T-helper 17 cell (primary cell): Measurements from ENCODE around the gene C9orf43. TPM values are rescaled to one million over a fixed set of nuclear protein-coding genes. Genes with fewer than 3 reads are reported as not detected.
"Not testable (repeated sequence)": the region's sequence is repeated elsewhere in the genome, so short reads cannot be mapped to it uniquely, and the experiment has no call there.

Experiments used
- ATAC-seq: fragments of 150-1000 bp; cut with Tn5 transposase; 2 replicates; pipeline ENCODE4 v1.10.0; 2021; ENCODE audit warnings: mild to moderate bottlenecking, moderate library complexity
- DNase-seq, 3 donors: peaks; one replicate each; pipeline versions ENCODE4 v3.0.0 to v3.0.0-alpha.2; 2020 to 2021
- H3K9me3 ChIP-seq: one replicate; pipeline ENCODE4 v1.7.0; 2013; ENCODE audit warnings: low read length, mild to moderate bottlenecking; ENCODE audit not compliant: control insufficient read depth, poor library complexity, severe bottlenecking
- H3K27ac Mint-ChIP-seq: one replicate; pipeline ENCODE4 v1.8.0; 2022; ENCODE audit warnings: mild to moderate bottlenecking, moderate library complexity, mixed read lengths
- H3K27me3 Mint-ChIP-seq: one replicate; pipeline ENCODE4 v1.8.0; 2022; ENCODE audit warnings: mixed read lengths
- H3K36me3 Mint-ChIP-seq: one replicate; pipeline ENCODE4 v1.8.0; 2022; ENCODE audit warnings: low read depth, mixed read lengths
- H3K4me1 Mint-ChIP-seq: one replicate; pipeline ENCODE4 v1.8.0; 2022; ENCODE audit warnings: mild to moderate bottlenecking, mixed read lengths
- H3K4me3 Mint-ChIP-seq: one replicate; pipeline ENCODE4 v1.8.0; 2022; ENCODE audit warnings: mild to moderate bottlenecking, moderate library complexity, mixed read lengths
- total RNA-seq, 4 donors: library from RNA in 2 of 4; stranded (reverse) in 2 of 4; gene quantifications; one replicate each; pipeline ENCODE4 v1.2.3 and lab custom pipeline; 2022 to 2026

The C9orf43 gene
- total RNA-seq, 2 donors from 2014 or later = 0.47 to 0.65 TPM

GRCh38 chr9:113409481-113409880 lies 1.1 kb upstream of the C9orf43 start:
- no peaks in the 10 kb centered on the region for H3K9me3 ChIP-seq
- peaks cover 25% of the 10 kb centered on the region for H3K4me1 Mint-ChIP-seq
- peak overlapping the region; percentile 98 for H3K4me3 Mint-ChIP-seq
- peaks cover 6% of the 10 kb centered on the region for H3K36me3 Mint-ChIP-seq
- H3K27me3 Mint-ChIP-seq = no peaks in the 10 kb centered on the region
- peak overlapping the region; percentile 98 for H3K27ac Mint-ChIP-seq
- no peak for DNase-seq
- no peak for ATAC-seq

- H3K4me1 Mint-ChIP-seq = peaks cover 22% of the 10 kb centered on the region
- ATAC-seq (peak; percentile 8), DNase-seq (no peak)
- H3K36me3 Mint-ChIP-seq = peaks cover 6% of the 10 kb centered on the region
- H3K4me3 Mint-ChIP-seq = peak overlapping the region; percentile 98
- H3K27ac Mint-ChIP-seq = peak overlapping the region; percentile 98
- H3K9me3 ChIP-seq = no peaks in the 10 kb centered on the region
- no peaks in the 10 kb centered on the region for H3K27me3 Mint-ChIP-seq
Measured at GRCh38 chr9:113409883-113410206, 702 bp upstream of the C9orf43 start.

- no peaks in the 10 kb centered on the region for H3K36me3 Mint-ChIP-seq
- ATAC-seq (peak; percentile 41), DNase-seq (no peak)
- no peaks in the 10 kb centered on the region for H3K4me1 Mint-ChIP-seq
- H3K9me3 ChIP-seq = no peaks in the 10 kb centered on the region
- H3K27ac Mint-ChIP-seq = no peak overlapping the region
- no peak overlapping the region for H3K4me3 Mint-ChIP-seq
- peaks cover 6% of the 10 kb centered on the region for H3K27me3 Mint-ChIP-seq
Measured at GRCh38 chr9:113416149-113416721, 5.7 kb downstream of the C9orf43 start.

- Mint-ChIP-seq H3K27ac (no peak overlapping the region), H3K27me3 (peaks cover 7% of the 10 kb centered on the region), H3K36me3 (no peaks in the 10 kb centered on the region), H3K4me3 (no peak overlapping the region), H3K4me1 (no peaks in the 10 kb centered on the region)
- DNase-seq (no peak), ATAC-seq (no peak)
- no peaks in the 10 kb centered on the region for H3K9me3 ChIP-seq
Measured at GRCh38 chr9:113417370-113417769, 6.8 kb downstream of the C9orf43 start.

- ATAC-seq = no peak
- H3K4me1 Mint-ChIP-seq = no peaks in the 10 kb centered on the region
- no peak overlapping the region for H3K27ac Mint-ChIP-seq
- peaks cover 1% of the 10 kb centered on the region for H3K36me3 Mint-ChIP-seq
- peaks cover 37% of the 10 kb centered on the region for H3K27me3 Mint-ChIP-seq
- DNase-seq = no peak
- no peak overlapping the region for H3K4me3 Mint-ChIP-seq
- no peaks in the 10 kb centered on the region for H3K9me3 ChIP-seq
Measured at GRCh38 chr9:113421726-113422125, 11.2 kb downstream of the C9orf43 start.

- Mint-ChIP-seq H3K36me3 (peaks cover 2% of the 10 kb centered on the region), H3K27me3 (peaks cover 47% of the 10 kb centered on the region), H3K27ac (peak overlapping the region; percentile 67), H3K4me3 (no peak overlapping the region), H3K4me1 (no peaks in the 10 kb centered on the region)
- ATAC-seq (no peak), DNase-seq (no peak)
- no peaks in the 10 kb centered on the region for H3K9me3 ChIP-seq
Measured at GRCh38 chr9:113425072-113425471, 14.5 kb downstream of the C9orf43 start.

- peaks cover 40% of the 10 kb centered on the region for H3K27me3 Mint-ChIP-seq
- ATAC-seq (no peak), DNase-seq (no peak)
- H3K4me1 Mint-ChIP-seq = no peaks in the 10 kb centered on the region
- H3K9me3 ChIP-seq = no peaks in the 10 kb centered on the region
- no peak overlapping the region for H3K4me3 Mint-ChIP-seq
- H3K27ac Mint-ChIP-seq = no peak overlapping the region
- H3K36me3 Mint-ChIP-seq = peaks cover 2% of the 10 kb centered on the region
Measured at GRCh38 chr9:113426701-113427100, 16.2 kb downstream of the C9orf43 start.

- H3K9me3 ChIP-seq = no peaks in the 10 kb centered on the region
- Mint-ChIP-seq H3K27ac (no peak overlapping the region), H3K4me1 (no peaks in the 10 kb centered on the region), H3K36me3 (peaks cover 2% of the 10 kb centered on the region), H3K27me3 (peaks cover 38% of the 10 kb centered on the region), H3K4me3 (no peak overlapping the region)
- DNase-seq (no peak), ATAC-seq (no peak)
Measured at GRCh38 chr9:113427629-113428028, 17.1 kb downstream of the C9orf43 start.

- H3K27ac Mint-ChIP-seq = no peak overlapping the region
- no peaks in the 10 kb centered on the region for H3K9me3 ChIP-seq
- ATAC-seq (no peak), DNase-seq (no peak)
- no peaks in the 10 kb centered on the region for H3K4me1 Mint-ChIP-seq
- no peak overlapping the region for H3K4me3 Mint-ChIP-seq
- H3K36me3 Mint-ChIP-seq = peaks cover 2% of the 10 kb centered on the region
- H3K27me3 Mint-ChIP-seq = peaks cover 33% of the 10 kb centered on the region
Measured at GRCh38 chr9:113428062-113428615, 17.6 kb downstream of the C9orf43 start.

GRCh38 chr9:113431191-113431590 lies 20.6 kb downstream of the C9orf43 start:
- ATAC-seq = no peak
- H3K27ac Mint-ChIP-seq = no peak overlapping the region
- H3K9me3 ChIP-seq = no peaks in the 10 kb centered on the region
- peaks cover 15% of the 10 kb centered on the region for H3K27me3 Mint-ChIP-seq
- H3K4me3 Mint-ChIP-seq = no peak overlapping the region
- H3K4me1 Mint-ChIP-seq = no peaks in the 10 kb centered on the region
- no peak for DNase-seq
- peaks cover 2% of the 10 kb centered on the region for H3K36me3 Mint-ChIP-seq

- Mint-ChIP-seq H3K36me3 (no peaks in the 10 kb centered on the region), H3K27me3 (no peaks in the 10 kb centered on the region), H3K27ac (no peak overlapping the region), H3K4me1 (no peaks in the 10 kb centered on the region), H3K4me3 (no peak overlapping the region)
- H3K9me3 ChIP-seq = no peaks in the 10 kb centered on the region
- ATAC-seq (no peak), DNase-seq (no peak)
Measured at GRCh38 chr9:113436728-113437515, 26.4 kb downstream of the C9orf43 start.

GRCh38 chr9:113437716-113438115 lies 27.2 kb downstream of the C9orf43 start:
- not testable (repeated sequence) for H3K27me3 Mint-ChIP-seq, H3K4me1 Mint-ChIP-seq, H3K36me3 Mint-ChIP-seq, H3K9me3 ChIP-seq, ATAC-seq, DNase-seq, H3K27ac Mint-ChIP-seq, H3K4me3 Mint-ChIP-seq

- DNase-seq (no peak), ATAC-seq (no peak)
- Mint-ChIP-seq H3K4me3 (no peak overlapping the region), H3K27me3 (no peaks in the 10 kb centered on the region), H3K4me1 (peaks cover 2% of the 10 kb centered on the region), H3K36me3 (no peaks in the 10 kb centered on the region), H3K27ac (no peak overlapping the region)
- no peaks in the 10 kb centered on the region for H3K9me3 ChIP-seq
Measured at GRCh38 chr9:113444736-113445135, 34.2 kb downstream of the C9orf43 start.

- ATAC-seq (no peak), DNase-seq (no peak)
Measured at GRCh38 chr9:113446323-113446740, 35.8 kb downstream of the C9orf43 start.

More at GRCh38 chr9:113446323-113446740, 35.8 kb downstream of the C9orf43 start:
- Mint-ChIP-seq H3K27ac (no peak overlapping the region), H3K36me3 (no peaks in the 10 kb centered on the region), H3K4me1 (peaks cover 6% of the 10 kb centered on the region), H3K4me3 (no peak overlapping the region), H3K27me3 (no peaks in the 10 kb centered on the region)
- no peaks in the 10 kb centered on the region for H3K9me3 ChIP-seq
